Measurements from ENCODE around the gene BCL10.

DNA sequence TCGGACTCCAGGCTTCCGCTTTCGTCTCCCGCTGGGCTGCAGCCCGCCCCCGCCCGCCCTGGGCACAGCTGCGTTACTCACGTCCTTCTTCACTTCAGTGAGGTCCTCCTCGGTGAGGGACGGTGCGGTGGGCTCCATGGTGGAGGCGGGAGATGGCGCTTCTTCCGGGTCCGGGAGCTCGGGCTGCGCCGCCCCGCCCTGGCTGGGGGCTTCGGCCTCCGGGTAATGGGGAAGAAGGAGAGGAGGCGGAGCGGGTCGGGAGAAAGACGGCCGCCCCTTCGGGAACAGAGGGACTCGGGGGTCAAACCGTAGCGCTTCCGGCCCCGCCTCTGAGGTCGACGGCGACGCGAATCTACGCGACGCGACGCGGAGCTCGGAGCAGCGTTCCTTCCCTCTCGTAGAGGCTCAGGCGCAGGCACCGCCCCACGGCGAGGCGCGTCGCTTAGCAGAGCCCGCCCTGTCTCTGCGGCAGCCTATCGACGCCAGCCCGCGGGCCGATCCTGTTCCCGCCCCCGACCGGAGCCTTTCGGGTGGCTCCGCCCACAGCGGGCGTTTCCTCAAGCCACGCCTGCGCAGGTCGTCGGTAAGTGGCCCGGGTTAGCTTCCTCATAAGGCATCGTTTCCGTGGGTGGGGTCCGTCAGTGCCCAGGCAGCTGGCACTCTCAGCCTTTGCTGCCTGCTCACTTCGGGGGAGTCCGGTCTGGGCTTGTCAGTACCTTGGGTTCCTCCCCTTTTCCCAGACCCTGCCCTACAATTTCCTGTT is at the start of gene BCL10:
- TF ChIP-seq, protein P1, sequence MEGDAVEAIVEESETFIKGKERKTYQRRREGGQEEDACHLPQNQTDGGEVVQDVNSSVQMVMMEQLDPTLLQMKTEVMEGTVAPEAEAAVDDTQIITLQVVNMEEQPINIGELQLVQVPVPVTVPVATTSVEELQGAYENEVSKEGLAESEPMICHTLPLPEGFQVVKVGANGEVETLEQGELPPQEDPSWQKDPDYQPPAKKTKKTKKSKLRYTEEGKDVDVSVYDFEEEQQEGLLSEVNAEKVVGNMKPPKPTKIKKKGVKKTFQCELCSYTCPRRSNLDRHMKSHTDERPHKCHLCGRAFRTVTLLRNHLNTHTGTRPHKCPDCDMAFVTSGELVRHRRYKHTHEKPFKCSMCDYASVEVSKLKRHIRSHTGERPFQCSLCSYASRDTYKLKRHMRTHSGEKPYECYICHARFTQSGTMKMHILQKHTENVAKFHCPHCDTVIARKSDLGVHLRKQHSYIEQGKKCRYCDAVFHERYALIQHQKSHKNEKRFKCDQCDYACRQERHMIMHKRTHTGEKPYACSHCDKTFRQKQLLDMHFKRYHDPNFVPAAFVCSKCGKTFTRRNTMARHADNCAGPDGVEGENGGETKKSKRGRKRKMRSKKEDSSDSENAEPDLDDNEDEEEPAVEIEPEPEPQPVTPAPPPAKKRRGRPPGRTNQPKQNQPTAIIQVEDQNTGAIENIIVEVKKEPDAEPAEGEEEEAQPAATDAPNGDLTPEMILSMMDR (conservative IDR thresholded peaks at IDR 0.05; ENCODE audit: low read depth, low read length): no peak
- TF ChIP-seq ELK1 (IDR thresholded peaks at IDR 0.05; ENCODE audit: borderline replicate concordance, low read depth, low read length): no peak

All from IMR-90 (cell line).